GM18907 (cell line): ENCODE data around the gene MMP14.
"Not testable (repeated sequence)": the region's sequence is repeated elsewhere in the genome, so short reads cannot be mapped to it uniquely, and the experiment has no call there.

Source experiments
- ATAC-seq: cut with Tn5 transposase; IDR thresholded peaks from one replicate; pipeline ENCODE4 v1.9.1; 2021; ENCODE audit warnings: mild to moderate bottlenecking, moderate library complexity; ENCODE audit not compliant: unreplicated experiment

MMP14 gene

DNA sequence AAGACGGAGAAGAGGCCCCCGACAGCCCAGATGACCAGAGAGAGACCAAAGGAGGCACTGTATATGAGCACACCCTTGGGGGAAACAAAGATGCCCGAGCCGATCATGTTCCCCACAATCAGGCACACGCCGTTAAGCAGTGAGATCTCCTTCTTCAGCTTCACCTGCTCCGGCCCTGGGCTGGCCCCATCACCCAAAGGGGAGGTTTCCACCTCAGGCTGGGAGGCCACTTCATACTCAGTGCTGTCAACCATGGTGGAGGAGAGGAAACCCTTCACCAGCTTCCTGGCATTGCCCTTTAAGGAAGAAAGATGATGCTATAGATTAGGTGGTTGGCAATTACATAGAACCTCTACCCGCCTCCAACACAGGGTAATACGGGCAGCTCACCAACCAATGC is 23.2 kb upstream of the MMP14 start:
- ATAC-seq: no peak

DNA sequence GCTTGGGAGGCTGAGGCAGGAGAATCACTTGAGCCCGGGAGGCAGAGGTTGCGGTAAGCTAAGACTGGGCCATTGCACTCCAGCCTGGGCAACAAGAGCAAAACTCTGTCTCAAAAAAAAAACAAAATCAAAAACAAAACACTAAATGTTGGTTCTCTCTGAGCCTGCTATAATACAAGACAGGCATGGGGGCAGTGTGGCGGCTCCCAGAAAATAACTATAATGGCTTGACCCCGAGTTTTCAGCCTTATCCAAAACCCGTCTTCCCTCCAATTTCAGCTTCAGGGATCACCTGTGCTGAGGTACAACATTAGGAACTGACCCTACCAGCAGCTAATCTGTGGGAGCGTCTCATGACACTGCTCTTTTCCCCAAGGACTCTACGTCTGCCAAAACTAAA is 22.0 kb upstream of the MMP14 start:
- no peak for ATAC-seq

- no peak for ATAC-seq
Measured at GRCh38 chr14:22814941-22815713, 21.3 kb upstream of the MMP14 start, which contains the start of gene SLC7A7. Gene SLC7A7, minus strand, starts transcription at chr14:22815435. Its CDS starts 2,037 bp downstream, at chr14:22813398.

DNA sequence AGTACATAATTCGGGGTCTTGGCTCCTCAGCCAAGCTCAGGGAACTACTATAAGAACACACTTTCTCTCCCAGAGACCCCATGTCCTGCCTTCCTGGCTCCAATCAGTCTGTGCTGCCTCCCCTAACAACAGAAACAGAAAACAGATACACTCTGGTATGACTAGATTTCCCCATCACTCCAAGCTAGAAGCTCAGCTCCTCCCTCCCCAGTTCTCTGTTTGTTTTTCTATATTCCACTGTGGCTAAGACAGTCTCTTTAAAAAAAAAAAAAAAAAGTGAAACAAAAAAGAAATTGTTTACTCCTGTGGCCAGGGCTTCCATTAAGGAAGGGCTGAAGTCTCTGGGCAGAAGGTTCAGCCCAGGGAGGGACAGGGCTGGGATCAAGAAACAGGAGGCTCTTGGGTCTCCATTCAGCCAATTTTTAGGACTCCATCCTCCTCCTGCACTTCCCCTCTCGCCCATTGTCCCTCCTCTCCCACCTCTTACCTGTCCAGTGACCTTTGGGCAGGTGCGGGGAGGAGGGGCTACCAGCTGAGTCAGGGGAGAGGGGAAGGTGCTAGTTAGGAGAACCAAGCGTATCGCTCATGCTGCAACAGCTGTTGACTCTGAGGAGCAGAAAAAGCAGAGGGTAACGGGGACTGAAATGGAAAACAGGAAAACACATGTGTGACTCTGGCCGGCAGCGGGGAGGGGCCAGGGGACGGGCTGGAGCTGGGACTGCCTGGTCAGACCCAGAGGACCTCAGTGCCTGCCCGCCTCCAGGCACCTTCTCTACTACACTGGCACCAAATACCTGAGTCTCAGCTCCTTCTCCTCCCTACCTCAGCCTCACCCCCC is 17.0 kb upstream of the MMP14 start:
- ATAC-seq: no peak

GRCh38 chr14:22820731-22821130 is 15.7 kb upstream of the MMP14 start:
- no peak for ATAC-seq

DNA sequence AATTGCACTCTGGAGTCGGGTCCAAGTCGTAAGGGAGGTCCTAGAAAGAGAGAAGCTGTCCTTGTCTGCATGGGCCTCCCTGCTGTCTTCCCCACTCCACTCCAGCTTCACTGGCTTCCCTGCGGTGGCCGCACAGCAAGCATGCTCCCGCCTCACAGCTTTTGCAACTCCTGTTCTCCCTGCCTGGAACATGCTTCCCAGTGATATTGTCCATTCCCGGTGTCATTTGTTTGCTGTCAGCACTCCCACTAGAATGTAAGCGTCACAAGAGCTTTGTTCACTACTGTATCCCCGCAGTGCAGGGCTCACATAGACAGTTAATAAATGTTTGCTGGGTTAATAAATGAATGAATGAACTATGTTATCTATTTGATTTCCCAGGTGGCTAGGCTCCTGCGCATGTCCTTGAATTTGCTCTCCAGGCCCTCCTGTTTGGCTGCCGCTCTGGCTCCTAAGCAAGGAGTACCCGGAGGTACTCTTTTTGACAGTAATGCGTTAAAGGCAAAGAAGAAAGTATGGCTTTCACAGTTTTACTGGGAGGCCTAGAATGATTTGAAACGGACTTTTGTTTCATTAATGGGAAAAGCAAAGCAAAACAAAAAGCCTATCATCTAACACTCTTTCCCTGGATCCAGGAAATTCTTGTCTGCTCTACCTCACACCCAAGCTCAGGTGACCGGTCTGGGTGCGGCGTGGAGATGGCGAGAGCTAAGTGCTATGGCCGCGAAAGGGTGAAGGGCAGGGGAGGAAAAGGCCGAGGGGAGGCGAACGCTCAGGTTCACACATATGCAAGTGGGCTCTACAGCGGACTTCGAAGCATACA is 15.0 kb upstream of the MMP14 start:
- no peak for ATAC-seq

GRCh38 chr14:22822016-22822570 is 14.3 kb upstream of the MMP14 start:
- no peak for ATAC-seq

GRCh38 chr14:22822571-22823098 is 13.8 kb upstream of the MMP14 start:
- peak; percentile 64 for ATAC-seq

DNA sequence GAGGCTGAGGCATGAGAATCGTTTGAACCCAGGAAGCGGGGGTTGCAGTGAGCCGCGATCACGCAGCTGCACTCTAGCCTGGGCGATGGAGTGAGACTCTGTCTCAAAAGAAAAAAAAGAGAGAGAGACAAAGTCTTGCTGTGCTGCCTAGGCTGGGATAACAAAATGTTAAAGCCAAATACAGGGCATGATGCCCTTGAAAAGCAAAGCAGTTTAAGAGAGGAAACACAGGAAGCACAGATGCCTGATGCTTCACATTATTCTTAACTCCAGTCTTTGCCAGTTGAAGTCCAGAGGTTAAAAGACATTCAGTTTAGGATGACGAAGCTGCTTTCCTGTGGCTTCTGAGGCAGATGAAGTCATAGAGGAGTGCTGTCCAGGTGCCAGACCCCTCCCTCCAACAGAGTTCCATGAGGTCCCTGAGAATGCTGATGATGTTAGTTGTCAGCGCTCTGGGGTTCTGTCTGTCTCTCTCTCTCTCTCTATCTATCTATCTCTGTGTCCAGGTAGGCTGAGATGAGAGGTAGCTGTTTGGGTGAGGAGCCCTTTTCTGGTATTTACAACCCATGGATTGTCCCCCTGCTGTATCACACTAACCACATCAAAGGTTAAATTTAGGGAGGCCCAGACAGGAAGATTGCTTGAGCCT is 11.6 kb upstream of the MMP14 start:
- no peak for ATAC-seq

DNA sequence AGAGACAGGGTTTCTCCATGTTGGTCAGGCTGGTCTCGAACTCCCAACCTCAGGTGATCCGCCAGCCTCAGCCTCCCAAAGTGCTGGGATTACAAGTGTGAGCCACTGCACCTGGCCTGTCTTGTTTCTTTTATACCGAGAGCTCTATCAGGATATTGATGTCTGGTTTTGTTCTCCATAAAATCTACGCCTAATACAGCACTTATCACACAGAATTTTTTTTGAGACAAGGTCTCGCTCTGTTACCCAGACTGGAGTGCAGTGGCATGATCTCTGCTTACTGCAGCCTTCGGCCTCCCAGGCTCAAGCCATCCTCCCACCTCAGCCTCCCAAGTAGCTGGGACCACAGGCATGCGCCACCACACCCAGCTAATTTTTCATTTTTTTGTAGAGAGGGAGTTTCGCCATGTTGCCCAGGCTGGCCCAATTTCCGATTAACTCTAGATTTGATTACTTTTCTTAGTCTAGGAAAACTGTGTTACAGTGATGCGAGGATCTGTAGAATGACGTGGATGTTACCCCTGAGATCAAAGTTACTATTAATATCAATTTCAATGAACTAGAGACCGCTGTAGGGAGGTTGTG is 7.2 kb upstream of the MMP14 start:
- not testable (repeated sequence) for ATAC-seq

DNA sequence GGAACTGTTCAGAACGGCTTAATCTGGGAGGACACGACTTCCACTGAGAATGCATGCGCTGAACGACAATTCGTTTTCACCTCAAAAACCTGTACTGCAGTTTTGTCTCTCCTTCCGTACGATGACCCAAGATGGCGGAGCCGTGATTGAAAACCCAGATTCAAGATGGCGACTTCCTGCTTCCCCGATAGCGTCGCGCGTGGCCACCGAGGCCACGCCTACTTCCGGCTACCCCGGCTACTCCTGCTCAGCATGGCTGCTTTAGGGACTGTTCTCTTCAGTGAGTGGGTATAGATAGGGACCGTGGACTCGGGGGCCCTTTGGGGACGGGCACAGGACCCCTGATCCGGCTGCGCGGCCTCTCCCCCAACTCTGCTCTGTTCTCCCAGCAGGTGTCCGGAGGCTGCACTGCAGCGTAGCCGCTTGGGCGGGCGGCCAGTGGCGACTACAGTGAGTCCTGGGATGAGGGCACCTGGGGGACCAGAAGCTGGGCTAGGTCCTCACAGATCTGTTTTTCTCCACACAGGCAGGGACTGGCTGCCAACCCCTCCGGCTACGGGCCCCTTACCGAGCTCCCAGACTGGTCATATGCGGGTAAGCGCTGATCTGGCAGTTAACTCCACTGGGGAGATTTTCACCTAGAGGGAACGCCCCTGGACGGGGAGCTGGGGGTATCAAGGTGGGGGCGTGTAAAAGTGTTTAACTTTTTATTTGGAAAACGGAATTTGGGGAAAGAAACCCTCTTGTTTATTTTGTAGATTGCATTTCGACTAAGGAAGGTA is 6.5 kb upstream of the MMP14 start, which contains the start of gene MRPL52:
Gene MRPL52 (plus strand): TSS at position 227 of the 782 bp plus-strand sequence. CDS start 26 bp downstream, at position 253.
- peak; percentile 79 for ATAC-seq

DNA sequence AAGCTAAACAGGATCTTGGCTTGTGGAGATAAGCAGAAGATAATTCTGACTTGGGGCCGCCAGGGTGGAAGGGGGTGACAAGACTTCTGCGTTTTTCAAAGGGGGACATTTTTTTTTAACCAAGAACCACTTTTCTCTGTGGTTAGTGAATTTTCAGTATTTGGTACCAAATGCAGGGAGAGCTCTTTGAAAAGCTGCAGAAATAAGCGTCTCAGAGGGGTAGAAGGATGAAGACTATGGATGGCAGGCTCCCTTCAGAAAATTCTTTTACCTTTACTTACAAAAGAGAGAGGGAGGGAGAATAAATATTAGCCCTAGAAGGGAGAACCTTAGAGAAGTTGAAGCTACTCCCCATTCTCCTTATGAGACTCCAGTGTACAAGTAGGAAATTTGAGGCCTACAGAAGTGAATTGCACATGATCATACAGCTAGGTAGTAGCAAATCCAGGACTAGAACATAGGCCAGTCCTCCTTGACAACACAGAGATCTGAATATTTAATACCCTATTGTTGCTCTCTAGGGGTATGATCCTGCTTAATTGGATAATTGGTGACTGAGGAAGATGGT is 5.9 kb upstream of the MMP14 start:
- ATAC-seq: no peak

DNA sequence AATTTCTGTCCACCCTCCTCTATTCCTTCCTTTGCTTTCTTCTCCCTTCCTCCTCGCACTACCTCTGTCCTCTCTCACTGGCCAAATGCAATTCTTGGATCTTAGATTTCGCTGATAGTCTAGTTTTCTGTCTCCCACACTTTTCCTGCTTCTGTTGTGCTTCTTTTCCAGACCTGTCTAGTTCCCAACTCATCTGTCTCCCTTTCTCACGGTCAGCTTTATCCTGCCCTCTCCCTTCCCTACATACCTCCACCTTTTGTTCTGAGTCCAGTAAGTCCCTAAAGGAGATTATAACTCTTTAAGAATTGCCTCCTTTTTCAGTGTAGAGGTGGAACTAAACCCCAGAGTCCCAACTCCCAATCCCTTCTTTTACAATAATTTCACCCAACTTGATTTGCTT is 880 bp upstream of the MMP14 start:
- no peak for ATAC-seq

DNA sequence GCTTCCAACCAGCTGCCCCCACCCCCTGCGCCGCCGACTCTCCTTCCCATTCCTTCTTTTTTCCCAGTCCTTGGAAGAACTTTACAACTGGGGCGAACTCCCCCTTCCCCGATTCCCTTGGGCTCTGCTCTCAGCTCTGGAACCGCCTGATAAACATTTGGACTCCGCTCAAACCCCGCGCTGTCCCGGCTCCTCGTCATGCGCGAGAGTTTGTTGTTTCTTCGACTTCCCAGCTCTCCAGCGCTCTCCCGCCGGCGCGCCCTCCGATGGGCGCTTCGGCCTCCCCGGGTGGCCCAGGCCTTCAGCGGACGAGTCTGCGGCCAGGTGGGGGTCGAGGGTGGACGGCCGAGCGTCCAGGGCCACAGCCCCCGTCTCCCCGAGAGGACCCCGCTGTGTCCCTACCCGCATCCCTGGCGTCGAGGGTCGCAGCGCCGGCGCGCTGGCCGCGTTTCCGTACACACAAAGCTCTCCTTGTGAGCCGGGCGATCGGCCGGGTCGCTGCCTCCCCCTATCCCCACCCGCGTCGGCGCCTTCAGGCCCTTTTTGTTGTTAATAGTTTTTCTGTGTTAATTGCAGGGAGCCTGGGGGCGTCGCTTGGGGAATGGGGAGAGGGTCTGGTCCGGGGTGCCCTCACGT is 847 bp downstream of the MMP14 start:
- no peak for ATAC-seq

GRCh38 chr14:22837750-22838538 is 1.6 kb downstream of the MMP14 start:
- ATAC-seq: no peak

GRCh38 chr14:22838631-22839041 is 2.3 kb downstream of the MMP14 start:
- ATAC-seq: no peak

DNA sequence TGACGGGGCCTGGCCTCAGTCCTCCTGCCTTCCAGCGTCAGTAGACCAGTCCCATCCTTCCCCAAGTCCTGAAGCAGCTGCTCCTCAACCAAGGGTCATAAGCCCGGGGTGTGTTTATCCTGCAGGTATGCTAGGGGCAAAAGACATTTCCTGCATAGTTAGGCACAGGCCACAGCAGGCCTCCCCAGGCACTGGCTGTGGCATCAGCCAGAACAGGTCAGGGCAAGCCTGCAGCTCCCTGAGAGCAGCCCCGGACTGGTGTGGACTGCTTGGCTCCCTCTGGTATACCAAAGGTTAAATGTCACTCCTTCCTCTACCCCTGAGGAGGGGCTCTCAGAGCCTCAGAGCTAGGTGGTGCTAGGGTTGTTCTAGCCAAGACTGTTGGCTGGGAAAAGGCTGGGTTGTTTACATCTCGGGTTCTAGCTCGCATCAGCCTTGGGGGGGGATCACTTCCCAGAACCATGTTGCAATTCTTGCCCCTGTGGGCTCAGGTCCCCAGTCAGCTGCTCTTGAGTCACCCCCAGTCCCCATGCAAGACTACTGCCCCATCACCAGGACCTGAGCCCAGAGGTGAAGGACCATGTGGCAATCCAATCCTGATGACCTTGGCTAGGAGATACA is 2.9 kb downstream of the MMP14 start:
- ATAC-seq: no peak
